Esophagus muscularis mucosa (tissue), 4 donors: ENCODE results near the gene HOXA4. TPM values are rescaled to one million over a fixed set of nuclear protein-coding genes. Genes with fewer than 3 reads are reported as not detected.

Experiments used
- DNase-seq: peaks from one replicate; pipeline ENCODE4 v3.0.0-alpha.2; 2017; ENCODE audit errors: extremely low spot score
- H3K27ac ChIP-seq, 4 donors: fragments of 200-600 bp; sonication (generic); replicated peaks in 1 of 4; 1 replicate in 3 of 4; 2 replicates in 1 of 4; pipeline ENCODE4 v1.5.1; 2016 to 2019; ENCODE audit warnings: mild to moderate bottlenecking in 1 of 4
- H3K27me3 ChIP-seq, 4 donors: fragments of 200-600 bp; sonication (generic); one replicate each; pipeline versions ENCODE4 v1.5.1 to v1.6.0; 2016 to 2019
- H3K36me3 ChIP-seq, 4 donors: fragments of 200-600 bp; sonication (generic); one replicate each; pipeline ENCODE4 v1.5.1; 2016 to 2019
- H3K4me1 ChIP-seq, 4 donors: fragments of 200-600 bp; sonication (generic); one replicate each; pipeline ENCODE4 v1.5.1; 2016 to 2019
- H3K4me3 ChIP-seq, 4 donors: fragments of 200-600 bp; sonication (generic); 1 replicate in 2 of 4; 2 replicates in 2 of 4; pipeline ENCODE4 v1.5.1; 2016 to 2019; ENCODE audit warnings: mild to moderate bottlenecking in 4 of 4, moderate library complexity in 1 of 4
- H3K9me3 ChIP-seq, 4 donors: fragments of 200-600 bp; sonication (generic); 1 replicate in 3 of 4; 2 replicates in 1 of 4; pipeline ENCODE4 v1.5.1; 2016 to 2019
- CTCF ChIP-seq, 3 experiments: fragments of 200-600 bp in 2 of 3; fragments of 450-650 bp in 1 of 3; sonication (generic) in 2 of 3; IDR thresholded peaks; one replicate each; pipeline ENCODE4 v1.5.1; 2017 to 2019; ENCODE audit warnings: antibody characterized with exemption in 3 of 3, mild to moderate bottlenecking in 2 of 3, moderate library complexity in 1 of 3
- EP300 ChIP-seq: sonication (generic); formaldehyde crosslinking; IDR thresholded peaks from one replicate; pipeline ENCODE4 v1.6.1; 2017; ENCODE audit warnings: antibody characterized with exemption
- POLR2A ChIP-seq: fragments of 450-650 bp; IDR thresholded peaks from one replicate; pipeline ENCODE4 v1.6.1; 2017; ENCODE audit warnings: antibody characterized with exemption, moderate library complexity, mild to moderate bottlenecking, low read depth
- POLR2AphosphoS5 ChIP-seq, 2 donors: sonication (generic); formaldehyde crosslinking; IDR thresholded peaks; one replicate each; pipeline ENCODE4 v1.6.1; 2017; ENCODE audit warnings: antibody characterized with exemption in 2 of 2
- WGBS: methylation state at CpG from one replicate; pipeline ENCODE4 v1.1.5; 2018; 5-methylcytosine and 5-hydroxymethylcytosine counted together
- intact Hi-C: fragments of 100-400 bp; cut with DNase I; formaldehyde crosslinking; loops from one replicate; pipeline ENCODE4 v1.15.1; 2023
- total RNA-seq, 4 donors: library from RNA; depleted of rRNA; stranded (reverse); fragments of >200 nt; gene quantifications; one replicate each; pipeline versions ENCODE4 v1.1.0 to v1.2.1, GENCODE V29; 2016

HOXA4 gene
- total RNA-seq, 4 donors from 2014 or later: 12.5 to 26.8 (median 18.1) TPM

GRCh38 chr7:27106181-27106900 is 24.2 kb downstream of the HOXA4 start:
- Histone ChIP-seq H3K36me3 (no peaks in the 10 kb centered on the region), H3K27ac (peak overlapping the region; percentile 96 to 100 (median 99)), H3K27me3 (peaks cover 0 to 3% (median 0%) of the 10 kb centered on the region in 4 donors), H3K9me3 (no peaks in the 10 kb centered on the region), H3K4me3 (peak overlapping the region; percentile 66 to 96 (median 84)), H3K4me1 (peaks cover 38 to 91% (median 73%) of the 10 kb centered on the region in 4 donors)
- no peak for TF ChIP-seq EP300
- TF ChIP-seq CTCF (IDR thresholded peaks at IDR 0.05): no peak
- peak; percentile 30 for TF ChIP-seq POLR2A
- peak in 1 of 2 donors; percentile 18 for TF ChIP-seq POLR2AphosphoS5 (IDR thresholded peaks at IDR 0.05)
- no peak for DNase-seq
- 20% methylated on average over 20 of the region's 44 CpGs for WGBS
- intact Hi-C loops: no loop called here

GRCh38 chr7:27105301-27106031 is 25.1 kb downstream of the HOXA4 start:
- Histone ChIP-seq H3K27ac (peak overlapping the region; percentile 96 to 100 (median 99)), H3K36me3 (no peaks in the 10 kb centered on the region), H3K9me3 (no peaks in the 10 kb centered on the region), H3K4me3 (peak overlapping the region; percentile 66 to 96 (median 84)), H3K4me1 (peaks cover 33 to 89% (median 71%) of the 10 kb centered on the region in 4 donors), H3K27me3 (peaks cover 0 to 3% (median 0%) of the 10 kb centered on the region in 4 donors)
- DNase-seq: no peak
- TF ChIP-seq EP300 (no peak), POLR2A (no peak)
- intact Hi-C loops: no loop called here
- 31% methylated on average over 13 of the region's 13 CpGs for WGBS

GRCh38 chr7:27104341-27105058 is 26.1 kb downstream of the HOXA4 start:
- TF ChIP-seq EP300: no peak
- TF ChIP-seq POLR2AphosphoS5 (IDR thresholded peaks at IDR 0.05): no peak
- TF ChIP-seq CTCF (IDR thresholded peaks at IDR 0.05): no peak
- no peak for TF ChIP-seq POLR2A
- H3K4me1 ChIP-seq: peaks cover 32 to 89% (median 71%) of the 10 kb centered on the region in 4 donors
- WGBS: 33% methylated on average over 13 of the region's 13 CpGs
- H3K4me3 ChIP-seq: peak overlapping the region; percentile 66 to 96 (median 84)
- intact Hi-C loops: no loop called here
- peak overlapping the region; percentile 96 to 100 (median 99) for H3K27ac ChIP-seq
- DNase-seq: no peak
- no peaks in the 10 kb centered on the region for H3K36me3 ChIP-seq
- peaks cover 0 to 3% (median 0%) of the 10 kb centered on the region in 4 donors for H3K27me3 ChIP-seq
- no peaks in the 10 kb centered on the region for H3K9me3 ChIP-seq

- intact Hi-C loops: no loop called here
- Histone ChIP-seq H3K4me3 (peak overlapping the region; percentile 66 to 96 (median 84)), H3K27ac (peak overlapping the region; percentile 96 to 100 (median 99)), H3K4me1 (peaks cover 29 to 85% (median 68%) of the 10 kb centered on the region in 4 donors), H3K36me3 (no peaks in the 10 kb centered on the region), H3K27me3 (peaks cover 0 to 3% (median 0%) of the 10 kb centered on the region in 4 donors), H3K9me3 (no peaks in the 10 kb centered on the region)
- 9% methylated on average over 35 of the region's 35 CpGs for WGBS
- DNase-seq: peak; percentile 92
- TF ChIP-seq POLR2AphosphoS5 (IDR thresholded peaks at IDR 0.05) (peak in 1 of 2 donors; percentile 37), EP300 (no peak)
Observed at GRCh38 chr7:27103489-27104226, 26.9 kb downstream of the HOXA4 start.
